ENCODE results near the gene SRSF5.

SRSF5 gene

GRCh38 chr14:69772082-69773017 lies 5.4 kb downstream of the SRSF5 start:
- DNase-seq: no peak

GRCh38 chr14:69773571-69774276 lies 6.8 kb downstream of the SRSF5 start:
- no peak for DNase-seq

- no peak for DNase-seq
Observed at GRCh38 chr14:69775012-69775411, 8.1 kb downstream of the SRSF5 start.

- DNase-seq: no peak
Observed at GRCh38 chr14:69776875-69777453, 10.0 kb downstream of the SRSF5 start.

GRCh38 chr14:69779088-69779487 lies 12.1 kb downstream of the SRSF5 start:
- DNase-seq: no peak

GRCh38 chr14:69780092-69780491 lies 13.2 kb downstream of the SRSF5 start:
- no peak for DNase-seq

GRCh38 chr14:69780952-69781351 lies 14.0 kb downstream of the SRSF5 start:
- DNase-seq: no peak

GRCh38 chr14:69784942-69785341 lies 18.0 kb downstream of the SRSF5 start:
- DNase-seq: no peak

- no peak for DNase-seq
Observed at GRCh38 chr14:69786603-69787002, 19.7 kb downstream of the SRSF5 start.

- DNase-seq: no peak
Observed at GRCh38 chr14:69789118-69789640, 22.2 kb downstream of the SRSF5 start.

- DNase-seq: no peak
Observed at GRCh38 chr14:69792887-69793421, 26.0 kb downstream of the SRSF5 start.

- DNase-seq: no peak
Observed at GRCh38 chr14:69794791-69795190, 27.8 kb downstream of the SRSF5 start.

GRCh38 chr14:69795691-69796090 lies 28.7 kb downstream of the SRSF5 start:
- no peak for DNase-seq

GRCh38 chr14:69796797-69797500 lies 30.0 kb downstream of the SRSF5 start, which contains the start of gene SLC10A1:
Gene SLC10A1, minus strand, starts transcription at chr14:69797241. Its CDS starts 86 bp downstream, at chr14:69797155.
- DNase-seq: no peak

- no peak for DNase-seq
Observed at GRCh38 chr14:69797573-69798338, 30.8 kb downstream of the SRSF5 start.

GRCh38 chr14:69798339-69798735 lies 31.4 kb downstream of the SRSF5 start:
- DNase-seq: no peak

- DNase-seq: no peak
Observed at GRCh38 chr14:69803753-69804152, 36.8 kb downstream of the SRSF5 start.

- no peak for DNase-seq
Observed at GRCh38 chr14:69804902-69805301, 38.0 kb downstream of the SRSF5 start.

GRCh38 chr14:69807192-69807591 lies 40.2 kb downstream of the SRSF5 start:
- DNase-seq: no peak

- no peak for DNase-seq
Observed at GRCh38 chr14:69808919-69809808, 42.2 kb downstream of the SRSF5 start.
